A549 (cell line): ENCODE results near the gene MVD.

Experiments
- CTCF ChIP-seq: fragments of >200 bp; sonication (Bioruptor Twin); formaldehyde crosslinking; IDR thresholded peaks from 3 replicates; pipeline ENCODE4 v1.5.1; 2016
- ESRRA ChIP-seq: fragments of 150-350 bp; IDR thresholded peaks from 2 replicates; pipeline ENCODE4 v1.6.1; 2014; ENCODE audit warnings: mild to moderate bottlenecking, low read length, borderline replicate concordance
- MAZ ChIP-seq: fragments of 150-350 bp; IDR thresholded peaks from 2 replicates; pipeline ENCODE4 v1.6.1; 2014; ENCODE audit warnings: antibody characterized with exemption, low read depth, low read length, borderline replicate concordance
- POLR2A ChIP-seq: IDR thresholded peaks from 2 replicates; pipeline ENCODE4 v1.6.1; 2012; ENCODE audit warnings: mild to moderate bottlenecking, low read length

GRCh38 chr16:88605186-88606147, 57.4 kb downstream of the MVD start:
- TF ChIP-seq MAZ (no peak), CTCF (no peak), ESRRA (no peak), POLR2A (no peak)
